ENCODE results near the gene DARS2.
A peak's percentile ranks its signal among the peaks of the same experiment; 100 is the strongest.
"Not testable (repeated sequence)": the region's sequence is repeated elsewhere in the genome, so short reads cannot be mapped to it uniquely, and the experiment has no call there.

The DARS2 gene

DNA sequence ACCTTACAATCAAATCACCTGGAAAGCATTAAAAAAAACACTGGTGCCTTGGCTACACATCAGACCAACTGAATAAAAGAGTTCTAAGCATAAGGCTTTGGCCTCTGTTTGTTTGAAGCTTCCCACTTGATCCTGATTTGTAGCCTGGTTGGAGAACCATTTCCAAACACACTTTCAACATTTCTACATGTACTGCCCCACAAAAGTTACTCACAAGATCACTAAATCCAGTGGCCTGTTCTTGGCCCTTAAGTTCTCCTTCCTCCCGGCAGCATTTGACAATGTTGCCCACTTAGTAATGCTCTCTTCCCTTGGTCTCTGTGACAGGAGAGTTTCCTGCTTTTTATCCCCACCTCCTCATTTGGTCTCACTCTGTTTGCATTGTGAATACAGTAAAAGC is 31.5 kb downstream of the DARS2 start:
- DNase-seq = no peak
- Mint-ChIP-seq H3K4me3 (no peak overlapping the region), H3K27me3 (no peaks in the 10 kb centered on the region), H3K27ac (peak overlapping the region; percentile 9 to 78), H3K9me3 (no peaks in the 10 kb centered on the region), H3K4me1 (no peaks in the 10 kb centered on the region)
- ATAC-seq = no peak

DNA sequence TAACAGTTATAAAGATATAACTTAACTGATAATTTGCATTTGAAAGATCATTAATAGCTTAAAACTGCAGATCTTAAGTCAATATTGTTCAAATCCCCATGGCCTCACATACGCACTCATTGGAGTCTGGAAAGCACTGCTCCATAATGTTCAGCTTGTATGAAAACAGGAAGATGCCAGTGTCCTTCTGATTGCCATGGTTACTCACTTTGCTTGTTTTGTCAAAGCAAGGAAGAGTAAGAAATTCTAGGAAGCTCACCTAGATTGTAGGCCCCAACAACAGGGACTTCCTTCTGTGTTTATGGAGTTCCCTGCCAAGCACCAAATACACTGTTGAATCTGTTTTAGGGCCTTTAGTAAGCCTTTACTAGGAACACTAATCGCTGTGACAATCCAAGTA is 32.4 kb downstream of the DARS2 start:
- ATAC-seq = no peak
- no peaks in the 10 kb centered on the region for H3K9me3 Mint-ChIP-seq
- H3K4me3 Mint-ChIP-seq = no peak overlapping the region
- no peak overlapping the region for H3K27ac Mint-ChIP-seq
- H3K4me1 Mint-ChIP-seq = no peaks in the 10 kb centered on the region
- no peak for DNase-seq
- H3K27me3 Mint-ChIP-seq = no peaks in the 10 kb centered on the region

DNA sequence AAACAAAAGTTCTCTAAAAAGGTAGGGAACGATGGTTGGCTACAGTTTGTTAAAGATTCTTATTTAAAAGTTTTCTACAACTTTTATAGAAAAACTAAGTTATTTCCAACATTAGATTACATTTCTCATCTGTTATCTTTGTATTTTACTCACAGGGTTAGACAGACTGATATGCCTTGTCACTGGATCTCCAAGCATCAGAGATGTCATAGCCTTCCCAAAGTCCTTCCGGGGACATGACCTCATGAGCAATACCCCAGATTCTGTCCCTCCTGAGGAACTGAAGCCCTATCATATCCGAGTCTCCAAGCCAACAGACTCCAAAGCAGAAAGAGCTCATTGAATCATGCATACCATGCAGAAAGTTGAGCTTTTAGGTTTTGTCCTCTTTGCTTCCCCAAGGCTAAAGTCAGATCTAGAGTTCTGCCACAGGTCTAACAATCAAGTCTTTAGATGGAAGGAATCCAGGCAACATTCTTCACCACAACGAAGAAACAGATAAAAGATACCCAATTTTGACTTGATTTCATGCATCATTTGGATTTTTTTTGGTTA is 33.0 kb downstream of the DARS2 start:
- H3K9me3 Mint-ChIP-seq = no peaks in the 10 kb centered on the region
- ATAC-seq (no peak), DNase-seq (no peak)
- H3K4me3 Mint-ChIP-seq = no peak overlapping the region
- H3K4me1 Mint-ChIP-seq = peaks cover under 1% of the 10 kb centered on the region
- no peaks in the 10 kb centered on the region for H3K27me3 Mint-ChIP-seq
- no peak overlapping the region for H3K27ac Mint-ChIP-seq

DNA sequence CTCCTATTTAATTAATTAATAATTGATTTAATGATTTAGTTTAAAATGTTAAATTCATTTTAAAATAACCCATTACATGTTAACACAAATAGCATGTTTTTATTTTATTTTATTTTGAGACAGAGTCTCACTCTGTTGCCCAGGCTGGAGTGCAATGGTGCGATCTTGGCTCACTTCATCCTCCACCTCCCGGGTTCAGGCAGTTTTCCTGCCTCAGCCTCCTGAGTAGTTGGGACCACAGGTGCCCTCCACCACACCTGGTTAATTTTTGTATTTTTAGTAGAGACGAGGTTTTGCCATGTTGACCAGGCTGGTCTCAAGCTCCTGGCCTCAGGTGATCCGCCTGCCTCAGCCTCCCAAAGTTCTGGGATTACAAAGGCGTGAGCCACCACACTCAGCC is 35.1 kb downstream of the DARS2 start:
- not testable (repeated sequence) for H3K9me3 Mint-ChIP-seq, H3K27me3 Mint-ChIP-seq, DNase-seq, ATAC-seq, H3K27ac Mint-ChIP-seq, H3K4me3 Mint-ChIP-seq
- peaks cover 21% of the 10 kb centered on the region for H3K4me1 Mint-ChIP-seq

DNA sequence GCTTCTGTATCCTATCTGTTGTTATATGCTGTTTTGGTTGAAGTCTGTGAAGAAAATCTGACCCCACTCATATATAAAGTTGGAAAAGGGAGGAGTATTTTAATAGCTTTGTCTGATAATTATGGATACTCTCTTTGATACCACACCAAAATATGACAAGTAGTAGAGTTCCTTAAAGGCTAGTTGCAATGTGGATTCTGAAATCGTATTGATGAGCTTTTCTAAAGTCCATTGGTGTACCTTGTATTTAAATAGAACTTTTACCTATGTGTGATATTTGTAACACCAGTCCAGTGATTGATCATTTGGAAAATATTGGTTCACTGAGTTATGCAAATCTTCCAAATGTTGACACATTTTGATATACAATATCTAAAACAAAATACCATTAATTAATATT is 35.6 kb downstream of the DARS2 start:
- no peaks in the 10 kb centered on the region for H3K9me3 Mint-ChIP-seq

DNA sequence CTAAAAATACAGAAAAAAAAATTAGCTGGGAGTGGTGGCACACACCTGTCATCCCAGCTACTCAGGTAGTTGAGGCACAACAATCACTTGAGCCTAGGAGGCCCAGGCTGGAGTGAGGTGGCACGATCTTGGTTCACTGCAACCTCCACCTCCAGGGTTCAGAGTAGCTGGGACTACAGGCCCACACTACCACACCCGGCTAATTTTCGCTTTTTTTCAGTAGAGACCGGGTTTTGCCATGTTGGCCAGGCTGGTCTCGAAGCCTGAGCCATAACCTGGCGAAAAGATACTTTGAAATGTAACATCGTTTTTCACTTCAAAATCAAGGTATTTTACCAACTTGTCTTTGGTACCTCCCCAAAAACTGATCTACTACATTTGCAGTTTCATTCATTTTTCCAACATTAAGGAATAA is 37.3 kb downstream of the DARS2 start:
- H3K27me3 Mint-ChIP-seq = no peaks in the 10 kb centered on the region
- H3K27ac Mint-ChIP-seq = peak overlapping the region in 1 of 2 donors; percentile 82
- no peak overlapping the region for H3K4me3 Mint-ChIP-seq
- no peaks in the 10 kb centered on the region for H3K9me3 Mint-ChIP-seq
- DNase-seq (no peak), ATAC-seq (peak; percentile 27)
- peaks cover 36% of the 10 kb centered on the region for H3K4me1 Mint-ChIP-seq

More for the DNA sequence above, 35.6 kb downstream of the DARS2 start:
- no peaks in the 10 kb centered on the region for H3K27me3 Mint-ChIP-seq
- no peak overlapping the region for H3K4me3 Mint-ChIP-seq
- no peak overlapping the region for H3K27ac Mint-ChIP-seq
- H3K4me1 Mint-ChIP-seq = peaks cover 26% of the 10 kb centered on the region
- no peak for ATAC-seq
- no peak for DNase-seq

DNA sequence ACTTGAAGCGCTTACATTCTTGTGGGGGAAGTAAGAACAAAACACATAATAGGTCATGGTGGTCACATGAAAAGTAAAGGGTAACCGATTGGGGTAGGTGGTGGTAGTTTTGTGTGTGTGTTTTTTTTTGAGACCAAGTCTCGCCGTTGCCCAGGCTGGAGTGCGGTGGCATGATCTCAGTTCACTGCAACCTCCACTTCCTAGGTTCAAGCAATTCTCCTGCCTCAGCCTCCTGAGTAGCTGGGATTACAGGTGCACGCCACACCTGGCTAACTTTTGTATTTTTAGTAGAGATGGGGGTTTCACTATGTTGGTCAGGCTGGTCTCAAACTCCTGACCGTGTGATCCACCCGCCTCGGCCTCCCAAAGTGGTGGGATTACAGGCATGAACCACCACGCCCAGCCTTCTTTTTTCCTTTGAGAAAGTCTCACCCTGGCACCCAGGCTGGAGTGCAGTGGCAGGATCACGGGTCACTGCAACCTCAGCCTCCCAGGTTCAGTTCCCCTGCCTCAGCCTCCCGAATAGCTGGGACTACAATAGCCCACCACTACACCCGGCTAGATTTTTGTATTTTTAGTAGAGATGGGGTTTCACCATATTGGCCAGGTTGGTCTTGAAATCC is 37.8 kb downstream of the DARS2 start:
- peak overlapping the region in 1 of 2 donors; percentile 82 for H3K27ac Mint-ChIP-seq
- not testable (repeated sequence) for H3K27me3 Mint-ChIP-seq, ATAC-seq, H3K9me3 Mint-ChIP-seq, DNase-seq
- peaks cover 36% of the 10 kb centered on the region for H3K4me1 Mint-ChIP-seq
- H3K4me3 Mint-ChIP-seq = peak overlapping the region; percentile 20 to 24

DNA sequence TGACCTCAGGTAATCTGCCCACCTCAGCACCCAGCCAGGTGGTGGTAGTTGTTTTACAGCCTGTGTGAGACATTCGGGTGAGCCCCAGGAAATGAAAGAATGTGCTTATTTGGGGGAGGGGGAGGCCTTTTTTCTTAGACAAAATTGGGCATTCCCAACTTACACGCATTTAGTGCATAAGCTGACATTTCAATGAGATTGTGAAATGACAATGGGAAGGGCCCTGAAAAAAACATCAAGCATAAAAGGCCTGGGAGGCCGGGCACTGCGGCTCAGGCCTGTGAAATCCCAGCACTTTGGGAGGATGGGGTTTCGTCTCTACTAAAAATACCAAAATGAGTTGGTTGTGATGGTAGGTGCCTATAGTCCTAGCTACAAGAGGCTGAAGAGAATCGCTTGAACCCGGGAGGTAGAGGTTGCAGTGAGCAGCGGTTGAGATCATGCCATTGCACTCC is 38.3 kb downstream of the DARS2 start:
- Mint-ChIP-seq H3K27ac (no peak overlapping the region), H3K4me3 (peak overlapping the region; percentile 20 to 24), H3K9me3 (no peaks in the 10 kb centered on the region), H3K27me3 (no peaks in the 10 kb centered on the region), H3K4me1 (peaks cover 39% of the 10 kb centered on the region)
- ATAC-seq (no peak), DNase-seq (no peak)

DNA sequence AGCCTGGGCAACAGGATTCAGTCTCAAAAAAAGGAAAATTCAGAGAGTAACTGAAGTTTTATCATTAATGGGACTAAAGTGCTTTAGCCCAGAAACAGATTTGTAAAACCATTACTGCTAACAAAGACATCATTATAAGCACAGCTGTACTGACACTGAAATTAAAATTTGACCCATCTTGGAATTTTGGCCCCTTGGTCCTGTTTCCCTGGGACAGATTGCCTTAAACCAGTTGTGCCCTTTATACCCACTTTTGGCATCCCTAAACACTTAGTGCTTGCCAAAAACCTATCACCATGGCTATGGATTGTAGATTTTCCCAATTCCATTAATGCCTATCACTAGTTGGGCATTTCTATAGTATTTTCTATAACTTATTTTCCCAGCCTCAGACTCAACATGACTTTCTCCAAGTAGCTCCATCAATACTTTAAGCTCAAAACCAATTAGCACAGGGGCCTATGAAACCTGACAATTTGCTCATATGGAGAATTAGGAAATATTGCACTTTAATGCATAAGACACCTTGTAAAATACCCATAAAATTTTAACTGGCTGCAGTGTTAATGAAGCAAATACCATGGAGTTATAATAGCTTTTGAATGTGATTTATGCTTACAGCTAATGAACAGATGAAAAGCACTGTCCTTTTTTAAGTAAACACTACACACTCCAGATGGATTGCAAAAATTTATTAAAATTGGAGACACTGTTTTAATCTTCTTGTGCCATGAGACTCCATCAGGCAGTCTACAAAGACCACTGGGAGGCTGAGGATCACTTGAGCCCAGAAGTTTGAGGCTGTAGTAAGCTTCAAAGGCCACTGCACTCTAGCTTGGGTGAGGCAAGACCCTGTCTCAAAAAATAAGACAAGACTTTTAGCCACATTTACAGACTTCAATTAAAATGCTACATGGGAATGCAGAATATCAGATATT is 39.0 kb downstream of the DARS2 start:
- Mint-ChIP-seq H3K4me3 (peak overlapping the region; percentile 93 to 100), H3K4me1 (peaks cover 41% of the 10 kb centered on the region), H3K9me3 (no peaks in the 10 kb centered on the region), H3K27ac (peak overlapping the region; percentile 82 to 85), H3K27me3 (no peaks in the 10 kb centered on the region)
- DNase-seq (no peak), ATAC-seq (no peak)

DNA sequence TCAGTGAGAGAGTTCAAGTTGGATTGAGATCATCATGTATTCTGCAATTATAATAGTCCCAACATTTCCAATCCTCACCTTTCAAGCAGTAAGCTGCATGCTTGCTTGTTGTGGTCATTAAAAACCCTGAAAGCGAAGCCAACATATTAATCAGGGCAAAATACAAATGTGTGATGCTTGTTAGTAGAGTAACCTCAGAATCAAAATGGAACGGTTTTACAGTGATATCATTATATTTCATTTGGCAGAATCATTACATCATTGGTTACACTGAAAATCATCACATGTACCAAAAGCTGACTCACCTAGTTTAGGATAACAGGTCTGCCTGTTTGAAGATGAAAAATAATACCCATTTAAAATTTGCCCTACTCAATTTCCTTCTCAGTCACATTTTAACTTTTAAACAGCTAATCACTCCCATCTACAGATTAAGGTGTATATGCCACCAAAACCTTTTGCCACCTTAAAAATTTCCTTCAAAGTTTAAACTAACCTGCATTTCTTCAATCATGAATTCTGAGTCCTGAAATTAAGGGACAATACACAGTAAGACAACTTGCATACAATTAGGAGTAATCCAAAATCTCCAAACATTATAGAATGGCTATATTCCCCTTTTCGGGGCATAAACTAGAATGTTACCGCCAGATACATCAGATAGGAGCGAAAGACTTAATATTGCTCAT is 39.9 kb downstream of the DARS2 start:
- H3K4me1 Mint-ChIP-seq = peaks cover 41% of the 10 kb centered on the region
- DNase-seq (no peak), ATAC-seq (no peak)
- peak overlapping the region; percentile 82 to 85 for H3K27ac Mint-ChIP-seq
- no peaks in the 10 kb centered on the region for H3K9me3 Mint-ChIP-seq
- H3K27me3 Mint-ChIP-seq = no peaks in the 10 kb centered on the region
- peak overlapping the region; percentile 93 to 100 for H3K4me3 Mint-ChIP-seq

DNA sequence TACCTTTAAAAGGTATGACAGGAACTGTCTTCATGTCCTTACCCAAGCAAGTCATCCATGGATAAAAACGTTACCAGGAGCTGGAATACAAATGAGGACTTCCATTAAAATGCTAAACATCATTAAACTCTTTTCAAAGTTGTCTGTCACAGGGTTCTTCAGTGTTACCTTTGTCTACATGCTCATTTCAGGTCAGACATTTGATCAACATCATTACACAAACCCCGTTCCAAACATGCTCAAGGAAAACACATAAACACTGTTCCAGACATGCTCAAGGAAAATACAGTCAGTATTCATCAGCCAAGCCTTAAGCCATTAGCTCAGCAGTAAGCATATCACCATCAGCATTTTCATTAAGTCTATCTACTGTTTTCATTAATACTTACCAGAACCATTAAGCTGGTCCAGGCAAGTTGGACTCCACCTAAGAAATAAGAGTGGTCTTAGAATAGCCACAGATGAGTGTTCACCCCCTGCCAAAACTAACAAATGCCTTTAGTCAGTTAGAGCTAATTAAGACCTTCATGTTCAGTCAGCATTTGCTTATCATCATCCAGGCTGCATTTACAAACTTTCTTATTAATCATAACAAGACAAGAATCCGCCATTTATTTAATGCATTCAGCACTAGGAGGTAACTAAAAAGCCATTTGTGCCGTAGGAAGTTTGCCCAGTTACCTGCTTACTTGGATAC is 41.1 kb downstream of the DARS2 start:
- peak overlapping the region; percentile 98 to 100 for H3K27ac Mint-ChIP-seq
- ATAC-seq (no peak), DNase-seq (no peak)
- peak overlapping the region; percentile 93 to 100 for H3K4me3 Mint-ChIP-seq
- H3K4me1 Mint-ChIP-seq = peaks cover 46% of the 10 kb centered on the region
- H3K9me3 Mint-ChIP-seq = no peaks in the 10 kb centered on the region
- H3K27me3 Mint-ChIP-seq = no peaks in the 10 kb centered on the region

DNA sequence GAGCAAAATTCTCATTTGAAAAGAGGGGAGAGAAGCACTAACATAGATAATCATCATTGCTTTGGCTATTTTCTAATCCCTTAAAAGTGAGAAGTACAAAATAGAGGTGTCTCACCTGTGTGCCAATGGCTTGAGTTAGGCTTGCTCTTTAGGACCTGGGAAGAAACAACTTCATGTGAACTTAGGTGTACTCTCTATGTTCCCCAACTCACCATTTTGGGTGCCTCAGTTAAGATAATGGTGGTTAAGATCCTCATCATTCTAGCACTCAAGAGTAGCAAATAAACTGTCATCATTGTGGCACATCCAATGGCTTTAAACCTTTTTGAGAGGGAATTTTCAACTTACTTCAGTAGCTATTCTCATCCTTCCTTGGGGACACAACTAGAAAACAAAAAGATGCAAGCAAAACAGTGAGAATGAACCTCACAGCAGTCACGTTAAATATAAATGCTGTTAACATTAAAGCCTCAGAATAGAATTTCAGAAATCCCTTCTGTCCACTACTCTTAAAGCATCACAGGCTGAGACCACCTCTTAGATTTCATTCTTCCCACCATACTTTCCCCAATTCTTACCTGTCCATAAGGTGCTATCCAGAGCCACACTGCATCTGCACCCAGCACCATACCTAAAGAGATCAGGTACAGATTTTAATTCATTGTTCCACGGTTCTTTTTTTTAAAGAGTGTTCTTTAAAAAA is 42.1 kb downstream of the DARS2 start:
- no peaks in the 10 kb centered on the region for H3K27me3 Mint-ChIP-seq
- DNase-seq = no peak
- H3K4me3 Mint-ChIP-seq = peak overlapping the region; percentile 93 to 100
- H3K27ac Mint-ChIP-seq = peak overlapping the region; percentile 98 to 100
- no peak for ATAC-seq
- peaks cover 55% of the 10 kb centered on the region for H3K4me1 Mint-ChIP-seq
- no peaks in the 10 kb centered on the region for H3K9me3 Mint-ChIP-seq

DNA sequence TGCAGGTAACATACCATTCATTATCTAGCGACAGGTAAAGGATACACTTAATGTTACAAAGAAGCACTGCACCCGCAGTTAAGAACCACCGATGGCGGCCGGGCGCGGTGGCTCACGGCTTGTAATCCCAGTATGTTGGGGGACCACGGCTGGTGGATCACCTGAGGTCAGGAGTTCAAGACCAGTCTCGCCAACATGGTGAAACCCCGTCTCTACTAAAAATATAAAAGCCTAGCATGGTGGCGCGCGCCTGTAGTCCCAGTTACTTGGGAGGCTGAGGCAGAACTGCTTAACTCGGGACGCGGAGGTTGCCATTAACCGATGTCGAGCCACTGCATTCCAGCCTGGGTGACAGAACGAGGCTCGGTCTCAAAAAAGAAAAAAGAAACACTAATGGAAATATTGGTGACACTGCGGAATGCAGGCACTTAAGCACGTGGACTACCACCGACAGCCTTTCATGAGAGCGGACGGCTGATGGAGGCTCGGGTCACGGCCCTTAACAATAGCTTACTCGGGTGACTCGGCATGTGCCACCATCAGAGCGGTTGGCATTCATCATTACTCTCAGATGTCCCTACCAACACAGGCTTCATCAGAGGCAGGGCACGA is 42.8 kb downstream of the DARS2 start:
- Mint-ChIP-seq H3K9me3 (no peaks in the 10 kb centered on the region), H3K27me3 (no peaks in the 10 kb centered on the region), H3K4me3 (peak overlapping the region; percentile 93 to 100), H3K27ac (peak overlapping the region; percentile 98 to 100), H3K4me1 (peaks cover 61% of the 10 kb centered on the region)
- ATAC-seq = no peak
- no peak for DNase-seq

DNA sequence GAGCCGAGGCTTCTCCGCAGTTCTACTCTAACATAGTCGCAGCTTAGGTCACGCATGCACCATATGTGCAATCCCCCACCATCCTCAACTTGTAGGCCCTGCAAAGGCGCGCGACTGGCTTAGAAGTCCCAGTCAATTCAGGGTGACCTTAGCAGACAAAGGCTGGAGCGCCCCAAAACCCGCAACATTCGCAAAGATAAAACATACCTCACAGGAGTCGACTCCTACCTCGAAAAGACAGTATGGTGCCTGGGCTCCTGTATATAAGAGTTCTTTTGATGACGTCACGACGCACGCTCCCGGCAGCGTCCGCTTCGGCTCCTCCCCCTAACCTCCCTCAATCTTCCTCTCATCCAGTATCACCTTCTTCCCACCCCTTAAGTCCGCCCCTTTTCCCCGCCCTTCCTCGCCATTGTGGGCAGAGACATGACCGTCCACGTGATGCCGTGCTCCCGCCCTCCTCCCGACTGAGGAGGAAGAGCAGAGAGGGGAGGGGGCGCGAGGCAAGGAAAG is 43.3 kb downstream of the DARS2 start, which contains the start of gene GAS5:
Gene GAS5 (minus strand): TSS at position 237 of the 513 bp plus-strand sequence.
- peaks cover 62% of the 10 kb centered on the region for H3K4me1 Mint-ChIP-seq
- ATAC-seq (peak; percentile 82), DNase-seq (peak; percentile 98 to 100)
- no peaks in the 10 kb centered on the region for H3K27me3 Mint-ChIP-seq
- H3K27ac Mint-ChIP-seq = peak within 1 kb of the TSS; percentile 98 to 100
- peak within 1 kb of the TSS; percentile 93 to 100 for H3K4me3 Mint-ChIP-seq
- no peaks in the 10 kb centered on the region for H3K9me3 Mint-ChIP-seq

Measured in stimulated activated naive CD8-positive, alpha-beta T cell treated with anti-CD3 and anti-CD28 coated beads, Interleukin-15, amount 100 ng/mL, for 72 hours (primary cell).